Hematopoietic multipotent progenitor cell treated with erythropoietin and hydrocortisone succinate and interleukin-3 and kit ligand, for 6 days (in vitro differentiated cells): Measurements from ENCODE around the gene GOLGA6C.
"Not testable (repeated sequence)": the region's sequence is repeated elsewhere in the genome, so short reads cannot be mapped to it uniquely, and the experiment has no call there.

Experiments
- DNase-seq: peaks from one replicate; pipeline ENCODE4 v3.0.0-alpha.2; 2015

The GOLGA6C gene

DNA sequence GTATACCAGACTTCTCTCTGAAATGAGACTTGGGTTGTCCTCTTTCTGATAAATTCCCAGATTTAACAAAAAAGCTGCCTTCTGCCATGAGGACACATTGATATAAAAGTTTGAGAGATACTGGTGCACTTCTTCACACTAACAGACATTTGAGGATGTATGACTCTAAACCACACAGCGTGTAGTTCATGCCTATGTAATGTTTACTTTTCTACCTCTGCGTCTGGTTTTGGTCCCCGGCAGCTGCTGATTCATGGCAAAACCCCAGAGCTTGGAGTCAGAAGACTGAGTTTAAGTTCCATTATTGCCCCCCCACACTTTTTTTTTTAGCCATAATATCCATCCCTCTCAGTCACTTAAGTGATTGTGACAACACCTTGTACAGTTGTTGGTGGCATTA is 1.7 kb downstream of the GOLGA6C start:
- DNase-seq, result not testable (repeated sequence)

GRCh38 chr15:75273751-75274359 is 15.7 kb downstream of the GOLGA6C start:
- not testable (repeated sequence) for DNase-seq

GRCh38 chr15:75274509-75275107 is 16.5 kb downstream of the GOLGA6C start:
- DNase-seq, result peak; percentile 75

- peak; percentile 0 for DNase-seq
Observed at GRCh38 chr15:75275617-75276016, 17.5 kb downstream of the GOLGA6C start.

DNA sequence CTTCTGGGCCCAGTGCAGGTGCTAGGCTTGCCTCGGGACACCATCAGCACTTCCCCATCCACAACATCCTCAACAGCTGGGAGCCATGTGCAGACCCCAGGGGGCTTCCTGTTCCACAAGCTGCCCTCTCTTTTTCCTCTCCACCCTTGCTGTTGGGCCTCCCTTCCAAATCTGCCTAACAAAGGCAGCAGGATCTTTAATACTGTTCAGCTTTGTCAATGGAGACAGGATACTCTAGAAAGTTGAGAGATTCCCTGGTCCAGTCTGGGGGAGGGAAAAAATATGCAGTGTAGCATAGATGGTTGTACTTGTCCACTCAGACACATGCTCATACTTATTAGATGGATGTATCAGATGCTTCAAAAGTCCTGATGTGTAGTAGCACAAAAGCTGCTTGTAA is 20.4 kb downstream of the GOLGA6C start:
- DNase-seq, result not testable (repeated sequence)

DNA sequence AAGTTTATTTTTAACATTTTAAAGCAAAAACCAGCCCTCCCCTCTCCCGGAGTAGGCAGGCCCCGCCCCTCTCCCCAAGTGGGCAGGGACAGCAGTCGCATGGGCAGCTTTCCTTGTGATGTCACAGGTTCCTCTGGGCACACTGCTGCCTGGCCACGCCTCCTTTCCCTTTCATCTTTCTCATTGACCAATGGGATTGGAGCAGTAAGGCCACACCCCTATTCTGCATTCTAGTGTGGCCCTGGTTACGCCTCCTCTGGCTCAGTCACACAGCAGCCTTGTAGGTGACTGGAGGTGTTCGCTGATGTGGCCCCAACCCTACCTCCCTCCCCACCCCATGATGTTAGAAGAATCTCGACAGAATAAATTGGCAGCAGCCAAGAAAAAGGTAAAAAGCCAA is 24.4 kb downstream of the GOLGA6C start, which contains the start of gene GOLGA6D:
Gene GOLGA6D (plus strand): TSS at position 264 of the 400 bp plus-strand sequence. CDS start 41 bp downstream, at position 305.
- DNase-seq, result not testable (repeated sequence)

GRCh38 chr15:75284152-75284551 is 26.0 kb downstream of the GOLGA6C start:
- not testable (repeated sequence) for DNase-seq

DNA sequence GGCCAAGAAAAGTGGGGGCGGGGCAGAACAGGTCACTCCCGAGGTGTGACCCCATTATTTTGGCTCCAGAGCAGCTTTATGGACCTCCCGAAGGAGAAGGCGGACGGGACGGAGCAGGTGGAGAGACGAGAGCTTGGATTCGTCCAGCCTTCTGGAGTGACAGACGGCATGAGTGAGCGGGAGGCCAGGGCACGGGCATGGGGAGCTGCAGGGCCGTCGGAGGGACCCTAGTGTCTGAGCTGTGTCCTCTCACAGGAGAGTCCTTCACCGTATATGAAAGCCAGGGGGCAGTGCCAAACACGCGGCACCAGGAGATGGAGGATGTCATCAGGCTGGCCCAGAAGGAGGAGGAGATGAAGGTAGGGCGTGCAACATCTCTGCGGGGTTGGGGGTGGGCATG is 35.5 kb downstream of the GOLGA6C start:
- not testable (repeated sequence) for DNase-seq

DNA sequence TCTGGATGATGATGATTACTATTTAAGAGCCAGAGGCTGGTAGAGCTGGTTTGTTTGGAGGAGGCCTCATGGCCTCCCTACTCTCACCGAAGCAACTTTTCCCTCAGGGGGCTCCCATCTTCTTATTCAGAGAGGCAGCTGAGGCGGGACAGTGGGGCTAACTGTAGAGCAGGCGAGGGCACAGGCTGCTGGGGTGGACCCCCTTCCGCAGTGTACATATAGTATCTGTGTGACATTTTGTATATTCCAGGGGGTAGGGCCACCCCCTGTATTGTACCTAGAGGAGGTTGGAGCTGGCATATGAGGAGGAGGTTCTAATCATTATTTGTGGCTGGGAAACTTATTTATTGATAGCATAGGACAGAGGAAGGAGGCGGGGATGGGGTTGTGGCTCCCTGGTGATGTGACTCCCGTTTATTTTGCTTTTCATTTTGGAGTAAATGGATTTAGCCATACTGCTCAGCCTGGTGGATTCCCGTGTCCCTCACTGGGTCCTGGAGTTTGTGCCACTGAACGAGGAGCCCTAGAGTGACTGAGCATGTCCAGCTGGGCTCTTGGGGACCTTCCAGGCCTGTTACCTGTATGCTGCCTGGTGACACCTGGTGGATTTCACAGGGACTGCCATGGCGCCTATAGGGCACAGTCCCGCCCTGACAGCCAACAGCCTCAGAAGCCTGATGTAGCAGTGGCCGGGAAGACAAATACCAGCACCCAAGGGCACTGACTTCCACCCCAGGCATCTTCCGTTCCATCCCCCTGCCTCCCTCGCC is 40.6 kb downstream of the GOLGA6C start:
- not testable (repeated sequence) for DNase-seq

GRCh38 chr15:75299311-75299688 is 41.2 kb downstream of the GOLGA6C start:
- DNase-seq, result not testable (repeated sequence)

DNA sequence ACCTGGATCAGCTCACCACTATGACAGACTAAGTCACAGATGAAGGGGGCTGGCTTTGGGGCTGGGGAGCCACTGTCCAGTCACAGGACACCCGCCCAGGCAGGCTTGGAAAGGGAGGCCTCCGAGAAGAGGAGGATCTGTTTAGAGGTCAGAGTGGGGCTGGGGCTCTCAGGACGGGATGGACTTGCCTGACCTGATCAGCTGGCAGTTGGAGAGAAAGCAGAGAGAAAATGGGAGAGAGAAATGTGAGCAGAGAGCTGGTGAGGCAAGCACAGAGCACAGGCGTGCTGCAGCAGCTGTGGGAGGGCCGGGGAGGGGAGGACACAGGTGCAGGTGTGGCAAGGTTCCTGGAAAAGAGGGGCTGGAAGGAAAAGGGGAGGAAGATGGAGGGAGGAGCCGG is 41.9 kb downstream of the GOLGA6C start:
- DNase-seq, result not testable (repeated sequence)

- no peak for DNase-seq
Observed at GRCh38 chr15:75302318-75302717, 44.2 kb downstream of the GOLGA6C start.

GRCh38 chr15:75302753-75303152 is 44.6 kb downstream of the GOLGA6C start:
- not testable (repeated sequence) for DNase-seq

DNA sequence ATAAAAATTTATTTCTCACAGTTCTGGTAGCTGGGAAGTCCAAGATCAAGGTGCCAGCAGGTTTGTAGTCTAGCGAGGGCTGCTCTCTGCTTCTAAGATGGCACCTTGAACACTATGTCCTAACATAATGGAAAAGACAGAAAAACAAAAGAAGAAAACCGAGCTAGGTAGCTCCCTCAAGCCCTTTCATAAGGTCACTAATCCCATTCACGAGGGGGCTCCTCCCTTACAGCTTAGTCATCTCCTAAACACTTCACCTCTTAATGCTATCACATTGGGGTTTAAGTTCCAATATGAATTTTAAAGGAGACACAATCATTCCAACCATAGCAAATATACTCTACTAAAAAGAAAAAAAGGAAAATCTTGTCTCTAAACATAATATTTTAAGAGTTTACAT is 48.1 kb downstream of the GOLGA6C start:
- no peak for DNase-seq

DNA sequence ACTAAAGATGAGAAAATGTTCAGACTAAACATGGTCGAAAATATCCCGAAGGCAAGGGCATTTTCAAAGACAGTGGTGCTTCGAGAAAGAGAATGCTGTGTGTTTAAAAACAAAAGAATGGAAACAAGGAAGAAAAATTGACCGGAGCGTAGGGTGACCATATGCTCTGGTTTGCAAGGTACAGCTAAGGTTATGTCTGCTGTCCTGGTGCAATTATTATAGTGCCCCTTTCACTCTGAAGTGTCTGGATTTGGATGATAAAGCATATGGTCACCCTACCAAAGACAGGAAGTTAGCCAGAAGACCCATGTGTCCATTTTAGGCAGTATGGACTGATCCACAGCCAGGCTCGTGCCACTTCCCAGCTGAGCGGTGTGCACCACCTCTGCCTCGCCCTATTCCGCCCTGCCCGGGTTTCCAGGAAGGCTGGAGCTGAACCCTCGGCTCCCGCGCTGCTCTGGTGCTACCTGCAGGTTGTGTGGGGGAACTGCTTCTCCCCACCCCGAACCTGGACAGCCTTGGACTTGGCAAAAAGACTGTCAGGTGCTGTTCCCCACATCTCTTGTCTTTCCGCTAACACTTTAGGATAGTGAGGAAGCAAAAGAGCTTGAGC is 49.8 kb downstream of the GOLGA6C start:
- peak; percentile 74 for DNase-seq

GRCh38 chr15:75309711-75310110 is 51.6 kb downstream of the GOLGA6C start:
- DNase-seq, result no peak

DNA sequence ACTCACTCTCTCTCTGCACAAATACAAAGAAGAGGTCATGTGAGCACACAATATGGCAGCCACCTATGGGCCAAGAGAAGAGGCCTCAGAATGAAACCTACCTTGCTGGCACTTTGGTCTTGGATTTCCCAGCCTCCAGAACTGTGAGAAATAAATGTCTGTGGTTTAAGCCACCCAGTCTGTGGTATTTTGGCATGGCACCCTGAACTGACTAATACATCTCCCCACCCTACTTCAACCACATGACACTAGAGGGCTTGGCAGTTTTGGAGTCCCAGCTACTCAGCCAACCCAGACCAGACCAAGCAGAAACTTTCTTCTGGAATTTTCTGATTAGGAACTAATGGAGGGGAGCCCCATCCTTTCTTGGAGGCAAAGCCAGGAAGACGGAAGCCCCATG is 54.4 kb downstream of the GOLGA6C start:
- DNase-seq, result peak; percentile 24

GRCh38 chr15:75313116-75313845 is 55.1 kb downstream of the GOLGA6C start:
- DNase-seq, result no peak

DNA sequence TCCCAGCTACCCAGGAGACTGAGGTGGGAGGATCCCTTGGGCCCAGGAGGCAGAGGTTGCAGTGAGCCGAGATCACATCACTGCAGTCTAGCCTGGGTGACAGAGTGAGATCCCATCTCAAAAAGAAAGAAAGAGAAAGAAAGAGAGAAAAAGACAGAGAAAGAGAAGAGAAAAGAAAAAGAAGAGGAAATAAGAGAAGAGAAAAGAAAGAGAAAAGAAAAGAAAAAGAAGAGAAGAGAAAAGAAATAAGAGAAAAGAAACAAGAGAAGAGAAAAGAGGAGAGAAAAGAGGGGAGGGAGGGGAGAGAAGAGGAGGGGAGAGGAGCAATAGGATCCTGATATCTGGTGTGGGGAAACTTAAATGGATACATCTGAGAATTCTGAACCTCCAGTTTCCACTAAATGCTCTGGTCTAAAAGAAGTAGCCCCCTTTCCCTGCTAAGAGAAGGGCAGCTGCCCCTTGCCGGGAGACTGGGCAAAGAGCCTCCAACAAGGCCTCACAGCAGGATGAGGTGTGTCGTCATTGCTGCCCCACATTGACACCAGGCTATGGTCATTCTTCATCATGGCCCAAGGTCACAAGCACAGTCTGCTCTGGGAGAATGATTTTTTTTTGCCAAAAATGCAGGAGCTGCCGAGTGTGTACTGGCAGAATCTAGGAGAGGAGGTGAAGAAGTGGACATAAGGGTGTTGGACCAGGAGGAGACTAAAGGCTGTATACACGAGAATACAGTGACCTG is 56.6 kb downstream of the GOLGA6C start:
- no peak for DNase-seq

GRCh38 chr15:75319231-75319897 is 61.2 kb downstream of the GOLGA6C start:
- DNase-seq, result not testable (repeated sequence)
